ENCODE measurements around the gene UGT1A9.

DNA sequence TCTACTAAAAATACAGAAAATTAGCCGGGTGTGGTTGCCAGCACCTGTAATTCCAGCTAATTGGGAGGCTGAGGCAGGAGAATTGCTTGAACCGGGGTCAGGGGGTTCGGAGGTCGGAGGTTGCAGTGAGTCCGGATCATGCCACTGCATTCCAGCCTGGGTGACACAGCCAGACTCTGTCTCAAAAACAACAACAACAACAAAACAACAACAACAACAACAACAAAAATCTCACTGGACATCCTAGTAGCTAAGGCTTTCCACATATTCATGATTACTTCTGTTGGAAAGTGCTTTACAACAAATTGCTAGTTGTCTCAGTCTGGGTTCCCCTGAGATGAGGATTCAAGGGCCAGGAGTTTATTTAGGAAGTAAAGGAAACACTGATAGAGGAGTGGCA is 102.2 kb downstream of the UGT1A9 start:
- no peak for TF ChIP-seq CTCF (IDR thresholded peaks at IDR 0.05)
- TF ChIP-seq POLR2A (IDR thresholded peaks at IDR 0.05): no peak
